ENCODE data around the gene IGBP1. TPM values are rescaled to one million over a fixed set of nuclear protein-coding genes. Genes with fewer than 3 reads are reported as not detected.
A peak's percentile ranks its signal among the peaks of the same experiment; 100 is the strongest.

Gene IGBP1
- total RNA-seq, 1 donor from 2014 or later: 38.3 TPM

GRCh38 chrX:70176938-70177533 is 43.8 kb downstream of the IGBP1 start, which contains the start of gene DGAT2L6:
TSS of gene DGAT2L6 (plus strand) at chrX:70177483. CDS start at chrX:70177583, 100 bp downstream.
- H3K27me3 Mint-ChIP-seq (ENCODE audit: low read depth): no peaks in the 10 kb centered on the region
- H3K36me3 Mint-ChIP-seq (ENCODE audit: low read depth): no peaks in the 10 kb centered on the region
- H3K4me1 Mint-ChIP-seq: peaks cover 16% of the 10 kb centered on the region
- peaks cover 4% of the 10 kb centered on the region for H3K9me3 Mint-ChIP-seq
- no peak within 1 kb of the TSS for H3K4me3 Mint-ChIP-seq
- no peak for DNase-seq (ENCODE audit: low read depth, low spot score)
- TF ChIP-seq CTCF (conservative IDR thresholded peaks at IDR 0.05): no peak
- no peak within 1 kb of the TSS for H3K27ac Mint-ChIP-seq (ENCODE audit: unreplicated experiment)

GRCh38 chrX:70183091-70183490 is 49.8 kb downstream of the IGBP1 start:
- Mint-ChIP-seq H3K27ac (ENCODE audit: unreplicated experiment) (no peak overlapping the region), H3K4me1 (no peaks in the 10 kb centered on the region), H3K9me3 (peaks cover 7% of the 10 kb centered on the region)

GRCh38 chrX:70190225-70190624 is 57.0 kb downstream of the IGBP1 start:
- Mint-ChIP-seq H3K4me3 (no peak overlapping the region), H3K27me3 (ENCODE audit: low read depth) (peaks cover 2% of the 10 kb centered on the region), H3K4me1 (no peaks in the 10 kb centered on the region), H3K36me3 (ENCODE audit: low read depth) (no peaks in the 10 kb centered on the region), H3K27ac (ENCODE audit: unreplicated experiment) (no peak overlapping the region), H3K9me3 (peaks cover 16% of the 10 kb centered on the region)
- TF ChIP-seq CTCF (conservative IDR thresholded peaks at IDR 0.05): no peak
- no peak for DNase-seq (ENCODE audit: low read depth, low spot score)

More at GRCh38 chrX:70183091-70183490, 49.8 kb downstream of the IGBP1 start:
- TF ChIP-seq CTCF (conservative IDR thresholded peaks at IDR 0.05): no peak
- DNase-seq (ENCODE audit: low read depth, low spot score): no peak
- H3K4me3 Mint-ChIP-seq: no peak overlapping the region
- H3K36me3 Mint-ChIP-seq (ENCODE audit: low read depth): peaks cover 3% of the 10 kb centered on the region
- H3K27me3 Mint-ChIP-seq (ENCODE audit: low read depth): no peaks in the 10 kb centered on the region

- Mint-ChIP-seq H3K36me3 (ENCODE audit: low read depth) (no peaks in the 10 kb centered on the region), H3K9me3 (peaks cover 9% of the 10 kb centered on the region), H3K4me3 (no peak overlapping the region), H3K4me1 (no peaks in the 10 kb centered on the region), H3K27ac (ENCODE audit: unreplicated experiment) (no peak overlapping the region), H3K27me3 (ENCODE audit: low read depth) (peaks cover 2% of the 10 kb centered on the region)
- DNase-seq (ENCODE audit: low read depth, low spot score): peak; percentile 48
- TF ChIP-seq CTCF (conservative IDR thresholded peaks at IDR 0.05): peak; percentile 67
Observed at GRCh38 chrX:70196961-70197720, 63.9 kb downstream of the IGBP1 start.

- TF ChIP-seq CTCF (conservative IDR thresholded peaks at IDR 0.05): no peak
- Mint-ChIP-seq H3K27me3 (ENCODE audit: low read depth) (peaks cover 6% of the 10 kb centered on the region), H3K4me1 (no peaks in the 10 kb centered on the region), H3K36me3 (ENCODE audit: low read depth) (no peaks in the 10 kb centered on the region), H3K4me3 (no peak overlapping the region), H3K9me3 (peaks cover 10% of the 10 kb centered on the region), H3K27ac (ENCODE audit: unreplicated experiment) (no peak overlapping the region)
- DNase-seq (ENCODE audit: low read depth, low spot score): no peak
Observed at GRCh38 chrX:70201732-70202131, 68.5 kb downstream of the IGBP1 start.

All from neural crest cell (in vitro differentiated cells).